ENCODE measurements around the gene LZTS2.

The LZTS2 gene

DNA sequence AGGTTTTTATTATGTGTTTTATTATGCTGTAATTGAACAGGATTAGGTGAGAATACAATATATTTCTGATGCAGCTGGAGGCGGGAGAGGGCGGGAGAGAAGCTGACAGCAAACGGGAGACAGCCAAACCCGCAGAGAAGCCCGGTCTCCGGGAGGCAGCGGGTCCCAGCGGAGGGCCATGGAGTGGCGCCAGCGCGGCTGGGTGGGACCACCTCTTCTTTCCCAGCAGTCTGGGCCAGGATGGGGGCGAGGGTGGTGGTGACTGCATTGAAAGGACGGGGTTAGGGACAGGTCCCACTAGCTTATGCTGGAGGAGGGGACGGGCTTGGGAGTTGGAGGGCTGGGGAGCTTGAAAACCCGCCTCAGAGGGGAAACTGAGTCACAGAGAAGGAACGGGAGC, 47.7 kb downstream of the LZTS2 start:
- TF ChIP-seq FEZF1 (tag by site-specific recombination; IDR thresholded peaks at IDR 0.05) (no peak), ZNF521 (tag by site-specific recombination; IDR thresholded peaks at IDR 0.05) (no peak), SP2 (tag by site-specific recombination; IDR thresholded peaks at IDR 0.05) (peak; percentile 53), ZNF324 (tag by site-specific recombination; IDR thresholded peaks at IDR 0.05) (no peak), ZNF211 (tag by site-specific recombination; IDR thresholded peaks at IDR 0.05; ENCODE audit: low read depth) (no peak), ZNF341 (tag by site-specific recombination; IDR thresholded peaks at IDR 0.05; ENCODE audit: low read depth) (no peak), ZFP69B (tag by site-specific recombination; IDR thresholded peaks at IDR 0.05) (peak; percentile 62; the same call in 1 of the 2 replicates), ZFHX2 (tag by site-specific recombination; conservative IDR thresholded peaks at IDR 0.05) (0 out of 2 replicates have a peak, but pooled peaks have one; percentile 17), ZNF394 (tag by site-specific recombination; IDR thresholded peaks at IDR 0.05; ENCODE audit: borderline replicate concordance) (peak; percentile 53), ZBTB1 (tag by site-specific recombination; IDR thresholded peaks at IDR 0.05) (no peak), RBAK (tag by site-specific recombination; IDR thresholded peaks at IDR 0.05) (no peak), ZBTB44 (tag by site-specific recombination; IDR thresholded peaks at IDR 0.05) (no peak), ZNF571 (tag by site-specific recombination; IDR thresholded peaks at IDR 0.05) (no peak), ZNF157 (tag by site-specific recombination; IDR thresholded peaks at IDR 0.05) (no peak), ZNF292 (tag by site-specific recombination; IDR thresholded peaks at IDR 0.05; ENCODE audit: borderline replicate concordance, low read depth) (no peak)
- TF ChIP-seq, protein P1, sequence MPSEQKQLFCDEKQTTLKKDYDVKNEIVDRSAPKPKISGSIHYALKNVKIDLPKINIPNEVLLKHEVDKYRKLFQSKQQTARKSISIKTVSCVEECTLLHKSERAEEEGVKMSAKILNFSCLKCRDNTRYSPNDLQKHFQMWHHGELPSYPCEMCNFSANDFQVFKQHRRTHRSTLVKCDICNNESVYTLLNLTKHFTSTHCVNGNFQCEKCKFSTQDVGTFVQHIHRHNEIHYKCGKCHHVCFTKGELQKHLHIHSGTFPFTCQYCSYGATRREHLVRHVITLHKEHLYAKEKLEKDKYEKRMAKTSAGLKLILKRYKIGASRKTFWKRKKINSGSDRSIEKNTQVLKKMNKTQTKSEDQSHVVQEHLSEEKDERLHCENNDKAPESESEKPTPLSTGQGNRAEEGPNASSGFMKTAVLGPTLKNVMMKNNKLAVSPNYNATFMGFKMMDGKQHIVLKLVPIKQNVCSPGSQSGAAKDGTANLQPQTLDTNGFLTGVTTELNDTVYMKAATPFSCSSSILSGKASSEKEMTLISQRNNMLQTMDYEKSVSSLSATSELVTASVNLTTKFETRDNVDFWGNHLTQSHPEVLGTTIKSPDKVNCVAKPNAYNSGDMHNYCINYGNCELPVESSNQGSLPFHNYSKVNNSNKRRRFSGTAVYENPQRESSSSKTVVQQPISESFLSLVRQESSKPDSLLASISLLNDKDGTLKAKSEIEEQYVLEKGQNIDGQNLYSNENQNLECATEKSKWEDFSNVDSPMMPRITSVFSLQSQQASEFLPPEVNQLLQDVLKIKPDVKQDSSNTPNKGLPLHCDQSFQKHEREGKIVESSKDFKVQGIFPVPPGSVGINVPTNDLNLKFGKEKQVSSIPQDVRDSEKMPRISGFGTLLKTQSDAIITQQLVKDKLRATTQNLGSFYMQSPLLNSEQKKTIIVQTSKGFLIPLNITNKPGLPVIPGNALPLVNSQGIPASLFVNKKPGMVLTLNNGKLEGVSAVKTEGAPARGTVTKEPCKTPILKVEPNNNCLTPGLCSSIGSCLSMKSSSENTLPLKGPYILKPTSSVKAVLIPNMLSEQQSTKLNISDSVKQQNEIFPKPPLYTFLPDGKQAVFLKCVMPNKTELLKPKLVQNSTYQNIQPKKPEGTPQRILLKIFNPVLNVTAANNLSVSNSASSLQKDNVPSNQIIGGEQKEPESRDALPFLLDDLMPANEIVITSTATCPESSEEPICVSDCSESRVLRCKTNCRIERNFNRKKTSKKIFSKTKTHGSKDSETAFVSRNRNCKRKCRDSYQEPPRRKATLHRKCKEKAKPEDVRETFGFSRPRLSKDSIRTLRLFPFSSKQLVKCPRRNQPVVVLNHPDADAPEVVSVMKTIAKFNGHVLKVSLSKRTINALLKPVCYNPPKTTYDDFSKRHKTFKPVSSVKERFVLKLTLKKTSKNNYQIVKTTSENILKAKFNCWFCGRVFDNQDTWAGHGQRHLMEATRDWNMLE (tag by site-specific recombination; conservative IDR thresholded peaks at IDR 0.05; ENCODE audit: low read depth): no peak
- Histone ChIP-seq H3K4me3 (ENCODE audit: low read depth, low read length) (no peak overlapping the region), H3K27ac (ENCODE audit: extremely low read depth, low read depth, low read length) (no peak overlapping the region), H3K36me3 (ENCODE audit: control insufficient read depth in 2 of 2, insufficient read depth in 1 of 2, low read length in 2 of 2) (no peaks in the 10 kb centered on the region), H3K4me1 (ENCODE audit: control insufficient read depth, insufficient read depth, low read length) (peaks cover 8% of the 10 kb centered on the region), H3K9me3 (ENCODE audit: control insufficient read depth, insufficient read depth, low read depth, low read length) (no peaks in the 10 kb centered on the region)
- ChIA-PET CTCF (interaction anchor here (0.8 to 10.1 kb wide), 7 partner anchors 8 to 95 kb away, joined by 3 to 112 read pairs (median 7); partner anchors contain the start of gene KAZALD1), POLR2A (interaction anchor here (1.6 kb wide), 1 partner anchor 14 kb away, joined by 6 read pairs; the partner anchor contains the start of gene KAZALD1)

DNA sequence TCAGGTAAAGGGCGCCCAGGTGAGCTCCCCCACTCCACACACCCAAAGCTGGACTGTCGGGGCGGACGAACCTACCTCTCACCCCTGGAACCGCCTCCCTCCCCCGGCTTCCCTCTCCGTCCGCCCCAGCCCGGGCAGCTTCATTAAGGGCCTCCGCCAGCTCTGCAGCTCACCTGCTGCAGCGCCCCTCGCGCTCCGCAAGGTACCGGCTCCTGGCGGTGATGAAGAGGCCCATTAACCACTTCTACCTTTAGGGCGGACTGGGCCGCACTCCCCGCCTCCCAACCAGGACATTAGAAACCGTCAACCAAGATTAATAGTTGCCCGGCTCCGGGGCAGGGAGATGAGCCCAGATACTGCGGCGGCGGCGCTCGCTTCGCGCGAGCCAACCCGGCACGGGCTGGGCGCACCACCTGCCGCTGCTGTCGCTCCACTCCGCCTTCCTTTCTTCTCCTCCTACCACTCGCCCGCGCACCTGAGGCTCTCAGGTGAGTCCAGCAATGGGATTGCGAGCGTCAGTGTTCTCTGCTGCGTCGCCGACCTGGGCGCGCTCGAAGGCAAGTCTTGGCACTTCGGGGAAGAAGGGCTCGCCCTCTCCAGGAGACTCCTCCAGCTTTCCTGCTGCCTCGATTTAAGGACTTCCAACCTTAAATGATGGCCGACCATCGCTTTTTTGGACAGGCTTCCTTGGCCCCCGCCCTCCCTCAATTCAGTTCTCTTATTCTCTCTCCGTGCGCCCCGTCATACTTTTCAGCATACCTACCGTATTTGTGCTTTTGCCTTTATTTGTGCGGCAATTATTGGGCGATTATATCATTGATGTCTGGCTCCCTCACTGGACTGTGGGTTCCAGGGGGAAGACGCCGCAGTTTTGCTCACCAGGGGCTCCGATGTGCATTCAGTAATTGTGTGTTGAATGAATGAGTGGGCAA, 48.6 kb downstream of the LZTS2 start:
- H3K4me3 ChIP-seq (ENCODE audit: low read depth, low read length): no peak overlapping the region
- H3K9me3 ChIP-seq (ENCODE audit: control insufficient read depth, insufficient read depth, low read depth, low read length): no peaks in the 10 kb centered on the region
- peaks cover 8% of the 10 kb centered on the region for H3K4me1 ChIP-seq (ENCODE audit: control insufficient read depth, insufficient read depth, low read length)
- H3K27ac ChIP-seq (ENCODE audit: extremely low read depth, low read depth, low read length): no peak overlapping the region
- TF ChIP-seq PRDM4 (tag by site-specific recombination; IDR thresholded peaks at IDR 0.05) (peak; percentile 28; the same call in 1 of the 2 replicates), ZNF311 (tag by site-specific recombination; IDR thresholded peaks at IDR 0.05; ENCODE audit: borderline replicate concordance) (no peak)
- CTCF ChIA-PET: interaction anchor here (0.7 to 5.3 kb wide), 5 partner anchors 11 to 541 kb away, joined by 3 to 74 read pairs (median 5); partner anchors contain the start of gene KAZALD1
- no peaks in the 10 kb centered on the region for H3K36me3 ChIP-seq (ENCODE audit: control insufficient read depth in 2 of 2, insufficient read depth in 1 of 2, low read length in 2 of 2)
- POLR2A ChIA-PET: interaction anchor here (1.1 kb wide), 1 partner anchor 90 kb away, joined by 3 read pairs; no protein-coding TSS in a partner anchor
